Neural progenitor cell (in vitro differentiated cells): ENCODE measurements around the gene IRF8.

Experiments
- CTCF ChIP-seq: fragments of 200-600 bp; sonication (generic); IDR thresholded peaks from 2 replicates; pipeline ENCODE4 v1.5.1; 2017; ENCODE audit warnings: antibody characterized with exemption, mild to moderate bottlenecking
- EZH2 ChIP-seq: fragments of 200-600 bp; sonication (generic); IDR thresholded peaks from 2 replicates; pipeline ENCODE4 v1.6.1; 2017; ENCODE audit warnings: antibody characterized with exemption, mild to moderate bottlenecking, moderate library complexity
- EZH2phosphoT487 ChIP-seq: fragments of 200-600 bp; sonication (generic); IDR thresholded peaks from 2 replicates; pipeline ENCODE4 v1.6.1; 2017; ENCODE audit warnings: antibody characterized with exemption

GRCh38 chr16:85921026-85921425, 22.1 kb downstream of the IRF8 start:
- TF ChIP-seq CTCF (no peak), EZH2 (no peak), EZH2phosphoT487 (no peak)
